DMS153 treated with DMSO at 0.1 percent for 48 hours (cell line): ENCODE results near the gene GSX1.
"Not testable (repeated sequence)": the region's sequence is repeated elsewhere in the genome, so short reads cannot be mapped to it uniquely, and the experiment has no call there.

Experiments
- DNase-seq: peaks from one replicate; lab custom pipeline; 2025; ENCODE audit not compliant: unreplicated experiment; lab: John Stamatoyannopoulos, UW

The GSX1 gene

DNA sequence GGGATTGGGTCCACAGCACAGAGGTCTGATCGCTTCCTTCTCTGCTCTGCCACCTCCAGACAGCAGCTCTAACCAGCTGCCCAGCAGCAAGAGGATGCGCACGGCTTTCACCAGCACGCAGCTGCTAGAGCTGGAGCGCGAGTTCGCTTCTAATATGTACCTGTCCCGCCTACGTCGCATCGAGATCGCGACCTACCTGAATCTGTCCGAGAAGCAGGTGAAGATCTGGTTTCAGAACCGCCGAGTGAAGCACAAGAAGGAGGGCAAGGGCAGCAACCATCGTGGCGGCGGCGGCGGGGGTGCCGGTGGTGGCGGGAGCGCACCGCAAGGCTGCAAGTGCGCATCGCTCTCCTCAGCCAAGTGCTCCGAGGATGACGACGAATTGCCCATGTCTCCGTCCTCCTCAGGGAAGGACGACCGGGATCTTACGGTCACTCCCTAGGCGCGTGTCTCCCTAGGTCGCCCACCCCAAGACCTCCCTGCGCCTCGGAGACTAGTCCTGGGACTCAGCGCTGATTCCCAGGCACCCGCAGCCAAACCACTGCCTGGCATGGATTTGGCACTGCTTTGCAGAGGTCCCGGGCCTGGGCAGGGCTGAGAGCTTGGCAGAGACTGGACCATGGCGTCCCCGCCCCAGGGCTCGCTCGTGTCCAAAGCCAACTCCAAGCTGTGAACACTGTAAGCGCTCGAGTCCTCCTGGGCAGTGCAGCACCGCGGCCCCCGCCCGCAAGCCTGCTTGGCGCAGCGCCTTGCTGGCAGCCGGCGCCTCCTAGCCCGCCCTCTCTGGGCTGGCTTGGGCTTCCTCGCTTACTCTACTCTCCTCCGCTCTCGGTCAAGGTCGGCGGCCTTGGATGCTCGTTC is 1.5 kb downstream of the GSX1 start:
- no peak for DNase-seq

DNA sequence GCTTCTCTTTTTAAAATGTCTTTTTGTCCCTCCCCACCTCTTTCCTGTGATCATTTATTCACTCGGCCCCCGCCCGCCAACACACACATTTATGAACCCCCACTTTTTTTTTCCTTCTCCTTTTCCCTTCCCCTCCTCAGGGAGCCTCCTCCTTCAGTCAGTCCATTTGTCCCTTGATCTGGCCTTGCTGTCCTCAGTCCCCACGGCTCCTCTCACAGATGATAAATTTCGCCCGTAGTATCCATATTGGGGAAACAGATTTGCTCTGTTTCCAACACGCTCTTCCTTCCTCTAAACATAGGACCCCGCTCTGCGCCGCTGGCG is 2.0 kb downstream of the GSX1 start:
- no peak for DNase-seq

DNA sequence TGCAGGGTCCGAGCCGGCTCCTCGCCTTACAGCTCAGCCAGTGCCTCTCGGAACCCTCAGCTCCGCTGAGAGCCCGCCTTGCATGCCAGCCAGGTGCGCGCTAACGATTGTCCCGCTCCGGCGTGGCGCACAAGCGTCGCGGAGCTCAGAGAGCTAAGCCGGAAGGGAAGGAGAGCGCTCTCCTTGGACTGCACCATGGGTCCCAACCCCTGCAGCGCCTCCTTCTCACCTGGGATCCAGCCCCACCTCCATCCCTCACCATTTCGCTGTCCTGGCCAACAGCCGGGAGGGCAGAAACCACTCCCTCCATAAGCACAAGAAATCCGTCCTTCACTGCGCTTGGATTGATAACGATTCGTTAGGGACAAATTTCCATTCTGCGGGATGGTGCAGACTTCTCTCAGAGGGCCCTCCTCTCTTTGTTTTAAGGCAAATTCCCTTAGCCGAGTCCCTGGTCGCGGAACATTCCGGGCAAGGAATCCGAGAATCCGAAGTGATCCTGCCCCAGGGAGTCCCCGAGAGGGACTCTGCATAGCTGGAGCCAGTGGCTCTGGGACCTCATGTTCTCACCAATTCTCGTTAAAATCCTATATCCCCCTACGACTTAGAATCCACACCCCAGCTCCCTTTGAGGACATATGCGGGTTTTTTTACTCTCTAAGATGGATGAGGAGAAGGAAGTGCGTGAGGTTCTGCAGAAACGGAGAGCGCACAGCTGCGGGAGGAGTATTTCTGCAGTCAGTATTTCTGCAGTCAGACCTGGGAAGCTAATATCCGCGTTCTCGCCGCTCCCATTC is 2.8 kb downstream of the GSX1 start:
- DNase-seq: no peak

DNA sequence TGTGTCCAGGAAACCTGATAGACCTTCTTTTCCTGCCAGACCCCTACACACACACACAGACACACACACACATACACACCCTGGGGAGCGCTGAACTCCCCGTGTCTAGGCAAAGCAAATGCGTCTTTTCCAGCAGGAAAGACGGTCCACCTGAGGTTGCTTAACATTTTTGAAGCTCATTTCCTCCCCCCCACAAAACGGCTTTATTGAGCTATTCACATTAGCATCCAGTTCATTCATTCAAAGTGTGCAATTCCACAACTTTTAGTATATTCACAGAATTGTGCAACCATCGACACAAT is 3.4 kb downstream of the GSX1 start:
- DNase-seq: no peak

DNA sequence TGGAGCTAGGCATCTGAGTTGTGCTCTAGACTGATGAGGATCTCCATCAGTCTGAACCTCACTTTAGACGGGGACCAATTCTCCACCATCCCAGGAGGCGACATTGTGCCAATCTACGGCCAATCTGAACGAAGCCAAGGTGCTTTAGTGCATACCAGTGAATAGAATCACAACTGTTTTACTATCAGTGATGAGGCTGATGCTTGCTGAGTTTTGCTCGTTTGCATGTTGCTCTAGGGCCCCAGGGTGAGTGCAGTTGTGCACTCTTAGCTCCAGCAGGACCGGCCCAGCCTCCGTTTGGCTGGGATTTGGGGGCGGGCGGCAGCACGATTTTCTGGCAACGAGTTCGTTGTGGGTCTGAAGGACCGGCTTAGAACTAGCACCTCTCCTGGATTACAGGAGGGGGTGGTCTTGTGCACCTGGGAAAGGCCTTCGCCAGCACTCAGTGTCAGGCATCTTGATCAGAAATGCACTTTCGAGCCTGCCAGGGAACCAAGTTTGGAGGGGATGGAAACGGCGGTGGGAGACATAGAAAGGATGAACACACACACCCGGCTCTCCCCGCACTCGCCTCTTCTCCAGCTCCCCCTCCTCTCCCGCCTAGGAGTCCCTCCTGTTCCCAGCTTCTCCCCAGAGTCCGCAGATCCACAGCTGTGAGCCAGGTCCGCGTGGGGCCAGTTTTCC is 4.4 kb downstream of the GSX1 start:
- DNase-seq: no peak

DNA sequence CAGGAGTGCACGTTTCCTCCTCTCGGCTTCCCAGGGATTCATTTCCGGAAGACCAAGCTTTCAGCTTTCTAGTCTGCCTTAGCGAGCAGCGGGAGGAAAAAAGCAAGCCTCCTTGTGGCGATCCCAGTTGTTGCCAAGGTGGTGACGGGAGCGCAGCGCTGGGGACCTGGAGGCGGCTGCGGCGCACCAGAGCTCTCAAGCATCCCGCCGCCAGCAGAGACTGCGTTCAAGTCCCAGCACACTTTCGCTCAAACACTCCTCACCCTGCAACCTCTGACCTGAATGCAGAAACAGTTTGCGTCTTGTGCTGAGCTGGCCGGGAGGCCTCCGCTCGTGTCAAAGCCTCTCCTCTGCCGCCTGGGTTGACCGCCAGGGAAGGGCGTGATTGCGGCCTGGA is 4.9 kb downstream of the GSX1 start:
- no peak for DNase-seq

DNA sequence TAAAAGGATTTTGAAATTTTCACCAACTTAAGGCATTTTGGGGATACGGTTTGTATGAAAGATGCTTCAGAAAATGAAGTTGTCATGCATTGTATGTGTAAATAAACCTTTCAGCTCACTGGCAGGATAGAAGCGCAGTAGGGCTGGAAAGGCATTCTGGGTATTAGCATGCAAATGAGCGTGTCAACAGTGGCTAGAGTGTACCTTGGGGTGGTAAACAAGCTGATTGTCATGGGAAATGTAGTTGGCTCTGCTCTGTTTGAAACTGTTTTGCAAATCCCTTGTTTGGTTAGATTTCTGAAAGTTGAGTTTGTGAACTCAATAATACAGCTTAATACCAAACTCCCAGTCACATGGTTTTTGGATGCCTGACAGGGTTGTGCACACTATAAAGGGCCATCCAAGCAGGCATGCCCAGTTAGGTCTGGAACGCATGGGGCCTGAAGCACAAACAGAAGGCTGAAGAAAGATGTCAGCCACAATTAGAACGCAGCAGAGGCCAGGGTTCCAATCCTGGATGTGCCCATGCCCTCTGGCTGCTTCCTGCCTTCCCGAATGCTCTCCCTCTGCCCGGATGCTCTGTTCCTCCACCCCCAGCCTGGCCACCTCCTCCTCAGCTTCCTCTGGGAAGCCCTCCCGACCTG is 14.6 kb downstream of the GSX1 start:
- no peak for DNase-seq

DNA sequence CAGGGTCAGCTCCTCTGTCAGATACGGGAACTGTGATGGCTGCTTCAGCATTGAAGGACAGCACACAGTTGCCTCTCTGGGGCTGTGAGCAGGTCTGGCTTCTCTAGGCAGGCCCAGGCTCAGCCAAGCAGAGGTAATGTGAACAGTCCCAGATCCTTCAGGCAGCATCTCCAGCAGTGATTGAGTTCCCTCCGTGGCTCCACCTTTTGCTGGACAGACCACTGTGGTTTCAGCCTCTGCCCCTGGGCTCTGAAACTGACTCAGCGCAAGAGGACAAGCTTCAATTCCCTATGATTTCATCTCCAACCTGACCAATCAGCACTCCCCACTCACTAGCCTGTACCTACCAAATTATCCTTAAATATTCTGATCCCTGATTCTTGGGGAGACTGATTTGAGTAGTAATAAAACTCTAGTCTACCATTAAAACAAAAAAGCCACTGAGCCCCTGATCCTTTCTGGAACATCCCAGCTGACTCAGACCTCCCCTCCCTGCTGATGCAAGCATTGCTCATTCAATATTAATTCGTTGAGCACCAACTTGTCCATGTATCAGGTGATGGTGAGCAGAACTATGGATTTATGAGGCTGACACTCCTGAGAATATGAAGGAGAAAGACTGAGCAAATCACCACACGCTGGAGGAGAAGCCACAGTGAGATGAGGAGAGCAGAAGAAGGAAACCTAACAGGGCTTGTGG is 16.7 kb downstream of the GSX1 start:
- DNase-seq: no peak

DNA sequence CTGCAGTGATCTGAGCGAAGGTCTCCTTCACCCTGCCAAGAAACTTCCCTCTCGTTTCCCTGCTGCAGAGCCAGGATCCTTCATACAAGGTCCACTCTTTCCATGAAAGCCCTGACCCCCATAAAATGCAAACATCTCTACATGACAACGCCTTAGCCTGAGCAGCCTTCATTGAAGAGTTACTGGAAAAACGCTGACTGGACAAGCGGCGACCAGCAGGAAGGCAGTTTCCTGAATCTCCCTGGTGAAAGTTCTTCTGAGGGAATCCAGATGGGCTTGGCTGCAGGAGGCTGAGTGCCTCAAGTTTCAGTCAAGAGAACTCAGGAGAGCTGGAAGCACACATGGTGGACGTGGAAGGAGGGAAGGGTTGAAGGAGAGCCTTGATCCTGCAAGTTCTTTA is 17.7 kb downstream of the GSX1 start:
- DNase-seq: no peak

DNA sequence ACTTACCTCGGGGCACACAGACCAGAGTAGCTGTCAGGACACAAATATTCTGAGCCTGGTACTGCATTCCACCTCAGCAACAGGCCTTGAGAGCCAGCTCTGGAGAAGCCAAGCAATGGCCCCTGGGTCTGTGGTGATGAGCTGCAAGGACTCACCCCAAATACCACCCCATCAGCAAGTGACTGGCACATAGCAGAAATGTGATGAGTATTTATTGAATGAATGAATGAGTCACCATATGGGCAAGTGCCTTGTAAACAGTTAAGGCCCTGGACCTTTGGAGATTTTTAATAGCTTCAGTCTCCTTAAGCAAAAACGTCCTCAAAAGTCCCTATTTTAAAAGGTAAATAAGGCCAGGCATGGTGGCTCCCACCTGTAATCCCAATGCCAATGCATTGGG is 18.2 kb downstream of the GSX1 start:
- DNase-seq: no peak

DNA sequence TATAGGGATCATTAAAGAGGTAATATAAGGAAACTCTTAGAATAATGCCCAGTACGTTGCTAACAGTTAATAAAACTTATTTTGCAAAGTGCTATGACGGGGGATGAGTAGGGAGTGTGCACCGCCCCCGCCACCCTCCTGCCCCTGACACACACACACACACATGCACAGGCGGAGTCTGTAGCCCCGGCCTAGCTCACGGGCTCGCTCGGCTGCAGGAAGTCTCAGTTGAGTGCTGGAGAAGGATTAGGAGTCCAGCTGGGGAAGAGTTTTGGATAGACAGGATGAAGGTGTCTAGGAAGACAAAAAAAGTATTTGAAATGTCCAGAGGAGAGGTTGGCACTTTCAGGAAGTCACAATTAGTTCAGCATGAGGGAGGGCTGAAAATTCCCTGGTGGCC is 21.5 kb downstream of the GSX1 start:
- DNase-seq: no peak

DNA sequence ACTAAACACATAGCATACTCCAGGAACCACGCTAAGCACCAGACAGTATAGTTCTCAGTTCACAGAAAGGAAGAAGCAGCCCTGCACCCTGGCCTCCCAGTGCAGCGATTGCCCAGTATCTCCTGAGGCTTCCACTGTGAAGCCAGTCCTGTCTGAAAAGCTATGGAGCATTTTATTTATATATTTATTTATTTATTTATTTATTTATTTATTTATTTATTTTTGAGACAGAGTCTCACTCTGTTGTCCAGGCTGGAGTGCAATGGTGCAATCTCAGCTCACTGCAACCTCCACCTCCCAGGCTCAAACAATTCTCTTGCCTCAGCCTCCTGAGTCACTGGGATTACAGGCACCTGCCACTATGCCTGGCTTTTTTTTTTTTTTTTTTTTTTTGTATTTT is 25.5 kb downstream of the GSX1 start:
- DNase-seq: not testable (repeated sequence)

DNA sequence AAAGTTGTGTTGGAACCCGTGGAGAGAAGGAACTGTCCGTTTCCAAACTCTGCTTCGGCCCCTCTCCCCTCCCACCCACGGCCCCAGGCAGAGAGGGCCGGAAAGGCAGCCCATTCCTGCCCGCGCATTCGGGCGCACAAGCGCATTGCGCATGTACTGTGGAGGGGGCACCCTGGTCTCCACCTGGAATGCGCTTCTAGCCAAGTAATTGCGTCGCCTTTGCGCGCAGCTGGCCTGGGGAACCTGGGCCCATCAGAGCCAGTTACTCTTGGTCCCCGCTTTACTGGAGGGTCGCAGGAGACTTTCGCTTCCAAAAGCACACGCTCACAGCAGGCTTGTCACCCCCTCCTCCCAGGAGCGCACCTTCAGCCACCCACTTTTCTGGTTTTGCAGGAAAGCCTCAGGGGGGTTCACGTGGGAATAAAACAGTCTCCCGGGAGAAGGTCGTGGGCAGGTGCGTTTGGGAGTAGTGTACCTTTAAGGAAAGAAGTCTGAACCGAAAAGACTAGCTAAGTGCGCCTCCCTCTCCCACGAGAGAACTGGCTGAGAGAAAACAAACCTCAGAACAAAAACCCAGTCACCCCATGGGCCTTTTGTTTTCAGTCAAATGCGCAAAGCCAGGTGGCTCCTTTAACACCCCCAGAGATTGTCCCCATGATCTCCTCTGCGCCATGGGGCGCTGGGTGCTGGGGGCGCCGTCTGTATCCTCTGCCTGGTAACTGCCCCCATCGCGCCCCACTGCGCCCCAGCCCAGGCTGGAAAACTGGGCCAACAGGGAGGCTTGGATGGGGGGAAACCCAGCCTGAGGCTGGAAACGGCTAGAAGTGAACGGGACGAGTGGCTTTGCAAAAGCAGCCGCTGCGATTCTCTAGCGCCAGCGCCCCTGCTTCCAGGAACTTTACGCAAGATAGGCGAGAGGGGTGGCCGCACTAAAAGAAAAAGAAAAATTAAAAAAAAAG is 28.5 kb downstream of the GSX1 start:
- DNase-seq: no peak

DNA sequence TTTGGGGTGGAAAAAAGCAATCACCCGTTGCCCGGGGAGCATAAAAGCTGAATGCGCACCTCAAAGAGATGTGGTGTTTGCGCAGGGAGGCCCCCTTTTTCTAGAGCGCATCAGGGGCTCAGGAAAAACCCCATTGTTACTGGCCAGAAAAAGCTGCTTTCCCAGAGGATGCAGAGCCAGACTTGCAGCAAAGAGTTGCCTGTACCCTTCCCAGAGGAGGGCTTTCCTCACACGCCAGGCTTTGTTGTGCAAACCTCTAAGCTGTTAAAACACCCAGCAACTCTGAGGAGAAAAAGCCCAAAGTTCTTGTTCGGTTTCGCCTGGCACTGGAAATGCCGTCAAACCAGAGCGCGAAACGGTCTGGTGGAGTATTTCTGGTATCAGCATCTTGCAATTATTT is 29.3 kb downstream of the GSX1 start:
- no peak for DNase-seq

DNA sequence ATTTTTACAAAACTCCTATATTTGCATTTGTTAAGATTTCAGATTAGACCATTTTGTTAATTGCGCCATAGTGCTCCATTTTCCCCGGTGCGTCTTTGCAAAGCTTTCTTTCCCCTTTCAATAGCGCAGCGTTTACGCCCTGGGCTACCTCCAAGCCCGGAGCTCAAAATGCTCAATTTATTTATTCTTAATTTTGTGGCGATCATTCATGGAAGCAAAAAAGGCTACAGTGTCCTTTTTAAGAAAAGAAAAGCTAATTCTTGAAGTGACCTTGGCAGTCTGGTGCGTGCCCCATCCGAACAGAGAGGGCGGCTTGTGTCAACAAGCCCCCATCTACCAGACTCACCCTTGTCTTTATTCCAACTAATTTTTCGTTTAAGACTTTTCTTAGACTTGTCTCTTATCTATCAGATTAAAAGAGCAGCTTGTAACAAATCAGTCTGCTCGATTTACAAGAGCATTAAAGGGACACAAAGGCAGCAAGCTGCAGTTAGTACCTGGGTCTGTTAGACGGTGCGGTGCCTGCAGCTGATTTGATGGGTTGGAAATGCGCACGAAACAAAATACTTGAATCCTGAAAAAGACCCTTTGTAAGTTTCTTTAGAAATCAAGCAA is 30.1 kb downstream of the GSX1 start:
- DNase-seq: no peak

DNA sequence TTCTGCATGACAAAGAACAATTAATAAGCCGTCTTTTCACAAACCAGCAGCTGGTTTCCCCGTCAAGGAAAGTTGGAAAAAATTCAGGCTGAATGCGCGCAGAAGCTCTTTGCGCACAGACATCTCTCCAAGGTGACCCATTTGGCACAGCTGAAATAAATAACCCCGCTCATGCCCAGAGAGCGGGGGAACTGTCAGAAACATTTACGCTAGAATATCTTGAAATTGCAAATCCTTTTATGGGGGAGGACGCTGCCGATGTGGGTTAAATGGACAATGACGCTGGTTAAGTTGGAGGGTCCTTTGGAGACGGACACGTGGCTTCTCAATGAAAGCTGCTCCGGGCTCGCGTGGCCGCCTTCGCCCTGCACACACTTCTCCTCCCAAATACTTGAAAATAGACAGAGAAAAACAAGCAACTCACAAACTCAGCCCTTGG is 30.6 kb downstream of the GSX1 start:
- DNase-seq: no peak

DNA sequence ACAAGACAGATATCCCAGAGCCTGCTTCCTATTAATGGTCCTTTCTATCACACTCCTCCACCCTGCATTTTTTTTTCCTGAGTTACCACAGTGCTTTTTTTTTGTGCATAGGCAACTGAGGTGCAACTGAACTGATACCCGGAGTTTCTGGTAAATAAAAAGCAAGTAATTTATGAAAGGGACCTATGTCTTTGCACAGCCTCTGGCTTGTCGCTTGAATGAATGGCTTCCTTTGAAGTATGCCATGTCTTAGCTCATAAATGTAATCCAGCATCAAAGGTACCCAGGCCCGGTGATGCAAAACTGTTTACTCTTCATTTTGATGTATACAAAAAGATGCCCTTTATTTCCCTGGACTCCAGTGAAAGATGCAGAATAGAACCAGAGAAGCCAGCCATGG is 31.8 kb downstream of the GSX1 start:
- DNase-seq: no peak

DNA sequence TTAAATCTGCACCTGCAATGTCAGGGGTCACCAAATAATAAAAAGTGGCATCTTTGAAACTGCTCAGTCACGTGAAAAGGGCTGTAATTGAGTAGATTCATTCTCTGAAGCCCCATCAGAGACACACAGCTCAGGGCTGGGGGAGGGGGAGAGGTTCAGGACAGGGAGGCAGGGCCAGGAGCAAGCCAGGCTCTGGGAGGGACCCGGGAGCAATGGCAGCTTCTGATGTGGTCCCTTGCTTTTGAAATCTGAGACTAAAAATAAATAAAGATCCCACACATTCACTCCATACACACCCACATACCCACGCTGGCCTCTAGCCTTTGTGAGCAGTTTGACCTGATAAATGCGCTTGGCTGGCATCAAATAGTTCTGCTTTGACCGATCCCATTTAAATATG is 32.8 kb downstream of the GSX1 start:
- DNase-seq: no peak
